Measurements from ENCODE around the gene COL6A6. TPM values are rescaled to one million over a fixed set of nuclear protein-coding genes. Genes with fewer than 3 reads are reported as not detected.

Gene COL6A6
- 0.22 TPM in 1 of 2 replicates, not detected in the other for total RNA-seq (2012; rRNA removed)

GRCh38 chr3:130516645-130517512, at the start of gene COL6A6:
Gene COL6A6, plus strand, starts transcription at chr3:130517177. Its CDS starts 43,188 bp downstream, at chr3:130560365.
- Histone ChIP-seq H3K4me3 (ENCODE audit: low read length) (no peak within 1 kb of the TSS), H3K36me3 (ENCODE audit: insufficient read depth, low read length) (no peaks in the 10 kb centered on the region), H3K9me3 (replicated peaks; ENCODE audit: low read length) (no peaks in the 10 kb centered on the region), H3K4me2 (ENCODE audit: low read length) (no peak within 1 kb of the TSS), H3K4me1 (ENCODE audit: control insufficient read depth, insufficient read depth, low read length) (no peaks in the 10 kb centered on the region), H3K27me3 (ENCODE audit: control insufficient read depth, insufficient read depth, low read length) (peaks cover 39% of the 10 kb centered on the region), H3K9ac (ENCODE audit: low read depth, low read length) (no peak within 1 kb of the TSS)

GRCh38 chr3:130468311-130468710, 48.7 kb upstream of the COL6A6 start:
- H3K27me3 ChIP-seq (ENCODE audit: control insufficient read depth, insufficient read depth, low read length), result no peaks in the 10 kb centered on the region
- H3K36me3 ChIP-seq (ENCODE audit: insufficient read depth, low read length), result no peaks in the 10 kb centered on the region
- no peaks in the 10 kb centered on the region for H3K9me3 ChIP-seq (replicated peaks; ENCODE audit: low read length)
- H3K4me3 ChIP-seq (ENCODE audit: low read length), result no peak overlapping the region
- H3K4me1 ChIP-seq (ENCODE audit: control insufficient read depth, insufficient read depth, low read length), result no peaks in the 10 kb centered on the region
- no peak overlapping the region for H3K9ac ChIP-seq (ENCODE audit: low read depth, low read length)
- H3K4me2 ChIP-seq (ENCODE audit: low read length), result no peak overlapping the region

- Histone ChIP-seq H3K27me3 (ENCODE audit: control insufficient read depth, insufficient read depth, low read length) (no peaks in the 10 kb centered on the region), H3K9ac (ENCODE audit: low read depth, low read length) (no peak overlapping the region), H3K4me1 (ENCODE audit: control insufficient read depth, insufficient read depth, low read length) (no peaks in the 10 kb centered on the region), H3K4me2 (ENCODE audit: low read length) (no peak overlapping the region), H3K36me3 (ENCODE audit: insufficient read depth, low read length) (no peaks in the 10 kb centered on the region), H3K4me3 (ENCODE audit: low read length) (no peak overlapping the region), H3K9me3 (replicated peaks; ENCODE audit: low read length) (no peaks in the 10 kb centered on the region)
These were observed 46.9 kb upstream of the COL6A6 start for GRCh38 chr3:130470126-130470525.

GRCh38 chr3:130473416-130473815, 43.6 kb upstream of the COL6A6 start:
- Histone ChIP-seq H3K9ac (ENCODE audit: low read depth, low read length) (no peak overlapping the region), H3K9me3 (replicated peaks; ENCODE audit: low read length) (no peaks in the 10 kb centered on the region), H3K27me3 (ENCODE audit: control insufficient read depth, insufficient read depth, low read length) (no peaks in the 10 kb centered on the region), H3K36me3 (ENCODE audit: insufficient read depth, low read length) (no peaks in the 10 kb centered on the region), H3K4me3 (ENCODE audit: low read length) (no peak overlapping the region), H3K4me2 (ENCODE audit: low read length) (no peak overlapping the region), H3K4me1 (ENCODE audit: control insufficient read depth, insufficient read depth, low read length) (no peaks in the 10 kb centered on the region)

- no peaks in the 10 kb centered on the region for H3K36me3 ChIP-seq (ENCODE audit: insufficient read depth, low read length)
- H3K4me2 ChIP-seq (ENCODE audit: low read length), result no peak overlapping the region
- H3K4me3 ChIP-seq (ENCODE audit: low read length), result no peak overlapping the region
- no peaks in the 10 kb centered on the region for H3K4me1 ChIP-seq (ENCODE audit: control insufficient read depth, insufficient read depth, low read length)
- H3K9me3 ChIP-seq (replicated peaks; ENCODE audit: low read length), result no peaks in the 10 kb centered on the region
- no peaks in the 10 kb centered on the region for H3K27me3 ChIP-seq (ENCODE audit: control insufficient read depth, insufficient read depth, low read length)
- no peak overlapping the region for H3K9ac ChIP-seq (ENCODE audit: low read depth, low read length)
These were observed 36.2 kb upstream of the COL6A6 start for GRCh38 chr3:130480736-130481135.

GRCh38 chr3:130488288-130488687, 28.7 kb upstream of the COL6A6 start:
- H3K27me3 ChIP-seq (ENCODE audit: control insufficient read depth, insufficient read depth, low read length), result no peaks in the 10 kb centered on the region
- H3K4me1 ChIP-seq (ENCODE audit: control insufficient read depth, insufficient read depth, low read length), result no peaks in the 10 kb centered on the region
- H3K36me3 ChIP-seq (ENCODE audit: insufficient read depth, low read length), result no peaks in the 10 kb centered on the region
- no peak overlapping the region for H3K4me2 ChIP-seq (ENCODE audit: low read length)
- no peak overlapping the region for H3K4me3 ChIP-seq (ENCODE audit: low read length)
- no peaks in the 10 kb centered on the region for H3K9me3 ChIP-seq (replicated peaks; ENCODE audit: low read length)
- H3K9ac ChIP-seq (ENCODE audit: low read depth, low read length), result no peak overlapping the region

GRCh38 chr3:130488769-130489450, 28.1 kb upstream of the COL6A6 start:
- H3K4me2 ChIP-seq (ENCODE audit: low read length), result no peak overlapping the region
- no peak overlapping the region for H3K4me3 ChIP-seq (ENCODE audit: low read length)
- H3K9me3 ChIP-seq (replicated peaks; ENCODE audit: low read length), result no peaks in the 10 kb centered on the region
- no peaks in the 10 kb centered on the region for H3K27me3 ChIP-seq (ENCODE audit: control insufficient read depth, insufficient read depth, low read length)
- H3K4me1 ChIP-seq (ENCODE audit: control insufficient read depth, insufficient read depth, low read length), result no peaks in the 10 kb centered on the region
- H3K36me3 ChIP-seq (ENCODE audit: insufficient read depth, low read length), result no peaks in the 10 kb centered on the region
- H3K9ac ChIP-seq (ENCODE audit: low read depth, low read length), result no peak overlapping the region

GRCh38 chr3:130490241-130490640, 26.7 kb upstream of the COL6A6 start:
- Histone ChIP-seq H3K4me1 (ENCODE audit: control insufficient read depth, insufficient read depth, low read length) (no peaks in the 10 kb centered on the region), H3K9me3 (replicated peaks; ENCODE audit: low read length) (no peaks in the 10 kb centered on the region), H3K4me2 (ENCODE audit: low read length) (no peak overlapping the region), H3K27me3 (ENCODE audit: control insufficient read depth, insufficient read depth, low read length) (no peaks in the 10 kb centered on the region), H3K4me3 (ENCODE audit: low read length) (no peak overlapping the region), H3K36me3 (ENCODE audit: insufficient read depth, low read length) (no peaks in the 10 kb centered on the region), H3K9ac (ENCODE audit: low read depth, low read length) (no peak overlapping the region)

- Histone ChIP-seq H3K4me1 (ENCODE audit: control insufficient read depth, insufficient read depth, low read length) (no peaks in the 10 kb centered on the region), H3K9ac (ENCODE audit: low read depth, low read length) (no peak overlapping the region)
These were observed 25.5 kb upstream of the COL6A6 start for GRCh38 chr3:130491431-130491830.

GRCh38 chr3:130504701-130505100, 12.3 kb upstream of the COL6A6 start:
- no peak overlapping the region for H3K9ac ChIP-seq (ENCODE audit: low read depth, low read length)
- H3K9me3 ChIP-seq (replicated peaks; ENCODE audit: low read length), result no peaks in the 10 kb centered on the region
- no peak overlapping the region for H3K4me2 ChIP-seq (ENCODE audit: low read length)
- H3K4me1 ChIP-seq (ENCODE audit: control insufficient read depth, insufficient read depth, low read length), result no peaks in the 10 kb centered on the region
- peaks cover 7% of the 10 kb centered on the region for H3K27me3 ChIP-seq (ENCODE audit: control insufficient read depth, insufficient read depth, low read length)
- no peak overlapping the region for H3K4me3 ChIP-seq (ENCODE audit: low read length)
- H3K36me3 ChIP-seq (ENCODE audit: insufficient read depth, low read length), result no peaks in the 10 kb centered on the region

More at GRCh38 chr3:130491431-130491830, 25.5 kb upstream of the COL6A6 start:
- no peaks in the 10 kb centered on the region for H3K27me3 ChIP-seq (ENCODE audit: control insufficient read depth, insufficient read depth, low read length)
- H3K4me2 ChIP-seq (ENCODE audit: low read length), result no peak overlapping the region
- no peaks in the 10 kb centered on the region for H3K36me3 ChIP-seq (ENCODE audit: insufficient read depth, low read length)
- no peaks in the 10 kb centered on the region for H3K9me3 ChIP-seq (replicated peaks; ENCODE audit: low read length)
- H3K4me3 ChIP-seq (ENCODE audit: low read length), result no peak overlapping the region

- H3K4me2 ChIP-seq (ENCODE audit: low read length), result no peak overlapping the region
- H3K9ac ChIP-seq (ENCODE audit: low read depth, low read length), result no peak overlapping the region
- H3K4me1 ChIP-seq (ENCODE audit: control insufficient read depth, insufficient read depth, low read length), result no peaks in the 10 kb centered on the region
- no peak overlapping the region for H3K4me3 ChIP-seq (ENCODE audit: low read length)
- H3K36me3 ChIP-seq (ENCODE audit: insufficient read depth, low read length), result no peaks in the 10 kb centered on the region
- H3K9me3 ChIP-seq (replicated peaks; ENCODE audit: low read length), result no peaks in the 10 kb centered on the region
- peaks cover 7% of the 10 kb centered on the region for H3K27me3 ChIP-seq (ENCODE audit: control insufficient read depth, insufficient read depth, low read length)
These were observed 10.9 kb upstream of the COL6A6 start for GRCh38 chr3:130506031-130506430.

Data from skeletal muscle satellite cell (primary cell).